ENCODE data around the gene BMP7. TPM values are rescaled to one million over a fixed set of nuclear protein-coding genes. Genes with fewer than 3 reads are reported as not detected.

The BMP7 gene
- total and polyA plus RNA-seq, 2 of the 8 experiments (the other 6 are each of a cell fraction or from before 2014, with no cell fraction given), result 9.2 to 14.7 TPM

DNA sequence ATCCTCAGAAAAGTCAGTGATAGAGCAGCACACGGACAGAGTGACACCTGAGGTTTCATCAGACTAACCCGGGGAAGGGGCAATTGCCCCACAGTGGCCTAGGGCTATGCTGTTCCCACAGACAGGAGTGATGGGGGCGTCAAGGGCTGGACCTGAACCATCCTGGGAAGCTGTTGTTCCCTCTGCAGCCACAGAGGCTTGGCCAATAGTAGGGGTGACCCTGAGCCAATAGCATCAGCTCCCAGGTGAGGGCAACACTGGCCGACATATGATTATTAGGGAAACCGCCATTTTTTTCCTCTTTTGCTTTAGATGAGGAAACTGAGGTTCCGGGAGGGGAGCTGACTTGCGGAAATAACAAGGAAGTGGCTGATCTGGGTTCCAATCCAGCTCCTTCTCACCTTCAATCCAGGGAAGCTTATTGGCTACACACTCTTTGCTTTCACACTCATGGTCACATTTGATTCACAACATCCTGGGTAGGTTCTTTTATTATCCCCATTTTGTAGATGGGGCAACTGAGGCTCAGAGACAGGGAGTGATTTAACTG, 126.0 kb downstream of the BMP7 start (continued):
- TF ChIP-seq RNF2 (IDR thresholded peaks at IDR 0.05; ENCODE audit: borderline replicate concordance, low read depth, low read length, missing control alignments, poor library complexity, severe bottlenecking) (no peak), CHD1 (IDR thresholded peaks at IDR 0.05; ENCODE audit: low read depth, low read length) (no peak)
- TF ChIP-seq, protein P1, sequence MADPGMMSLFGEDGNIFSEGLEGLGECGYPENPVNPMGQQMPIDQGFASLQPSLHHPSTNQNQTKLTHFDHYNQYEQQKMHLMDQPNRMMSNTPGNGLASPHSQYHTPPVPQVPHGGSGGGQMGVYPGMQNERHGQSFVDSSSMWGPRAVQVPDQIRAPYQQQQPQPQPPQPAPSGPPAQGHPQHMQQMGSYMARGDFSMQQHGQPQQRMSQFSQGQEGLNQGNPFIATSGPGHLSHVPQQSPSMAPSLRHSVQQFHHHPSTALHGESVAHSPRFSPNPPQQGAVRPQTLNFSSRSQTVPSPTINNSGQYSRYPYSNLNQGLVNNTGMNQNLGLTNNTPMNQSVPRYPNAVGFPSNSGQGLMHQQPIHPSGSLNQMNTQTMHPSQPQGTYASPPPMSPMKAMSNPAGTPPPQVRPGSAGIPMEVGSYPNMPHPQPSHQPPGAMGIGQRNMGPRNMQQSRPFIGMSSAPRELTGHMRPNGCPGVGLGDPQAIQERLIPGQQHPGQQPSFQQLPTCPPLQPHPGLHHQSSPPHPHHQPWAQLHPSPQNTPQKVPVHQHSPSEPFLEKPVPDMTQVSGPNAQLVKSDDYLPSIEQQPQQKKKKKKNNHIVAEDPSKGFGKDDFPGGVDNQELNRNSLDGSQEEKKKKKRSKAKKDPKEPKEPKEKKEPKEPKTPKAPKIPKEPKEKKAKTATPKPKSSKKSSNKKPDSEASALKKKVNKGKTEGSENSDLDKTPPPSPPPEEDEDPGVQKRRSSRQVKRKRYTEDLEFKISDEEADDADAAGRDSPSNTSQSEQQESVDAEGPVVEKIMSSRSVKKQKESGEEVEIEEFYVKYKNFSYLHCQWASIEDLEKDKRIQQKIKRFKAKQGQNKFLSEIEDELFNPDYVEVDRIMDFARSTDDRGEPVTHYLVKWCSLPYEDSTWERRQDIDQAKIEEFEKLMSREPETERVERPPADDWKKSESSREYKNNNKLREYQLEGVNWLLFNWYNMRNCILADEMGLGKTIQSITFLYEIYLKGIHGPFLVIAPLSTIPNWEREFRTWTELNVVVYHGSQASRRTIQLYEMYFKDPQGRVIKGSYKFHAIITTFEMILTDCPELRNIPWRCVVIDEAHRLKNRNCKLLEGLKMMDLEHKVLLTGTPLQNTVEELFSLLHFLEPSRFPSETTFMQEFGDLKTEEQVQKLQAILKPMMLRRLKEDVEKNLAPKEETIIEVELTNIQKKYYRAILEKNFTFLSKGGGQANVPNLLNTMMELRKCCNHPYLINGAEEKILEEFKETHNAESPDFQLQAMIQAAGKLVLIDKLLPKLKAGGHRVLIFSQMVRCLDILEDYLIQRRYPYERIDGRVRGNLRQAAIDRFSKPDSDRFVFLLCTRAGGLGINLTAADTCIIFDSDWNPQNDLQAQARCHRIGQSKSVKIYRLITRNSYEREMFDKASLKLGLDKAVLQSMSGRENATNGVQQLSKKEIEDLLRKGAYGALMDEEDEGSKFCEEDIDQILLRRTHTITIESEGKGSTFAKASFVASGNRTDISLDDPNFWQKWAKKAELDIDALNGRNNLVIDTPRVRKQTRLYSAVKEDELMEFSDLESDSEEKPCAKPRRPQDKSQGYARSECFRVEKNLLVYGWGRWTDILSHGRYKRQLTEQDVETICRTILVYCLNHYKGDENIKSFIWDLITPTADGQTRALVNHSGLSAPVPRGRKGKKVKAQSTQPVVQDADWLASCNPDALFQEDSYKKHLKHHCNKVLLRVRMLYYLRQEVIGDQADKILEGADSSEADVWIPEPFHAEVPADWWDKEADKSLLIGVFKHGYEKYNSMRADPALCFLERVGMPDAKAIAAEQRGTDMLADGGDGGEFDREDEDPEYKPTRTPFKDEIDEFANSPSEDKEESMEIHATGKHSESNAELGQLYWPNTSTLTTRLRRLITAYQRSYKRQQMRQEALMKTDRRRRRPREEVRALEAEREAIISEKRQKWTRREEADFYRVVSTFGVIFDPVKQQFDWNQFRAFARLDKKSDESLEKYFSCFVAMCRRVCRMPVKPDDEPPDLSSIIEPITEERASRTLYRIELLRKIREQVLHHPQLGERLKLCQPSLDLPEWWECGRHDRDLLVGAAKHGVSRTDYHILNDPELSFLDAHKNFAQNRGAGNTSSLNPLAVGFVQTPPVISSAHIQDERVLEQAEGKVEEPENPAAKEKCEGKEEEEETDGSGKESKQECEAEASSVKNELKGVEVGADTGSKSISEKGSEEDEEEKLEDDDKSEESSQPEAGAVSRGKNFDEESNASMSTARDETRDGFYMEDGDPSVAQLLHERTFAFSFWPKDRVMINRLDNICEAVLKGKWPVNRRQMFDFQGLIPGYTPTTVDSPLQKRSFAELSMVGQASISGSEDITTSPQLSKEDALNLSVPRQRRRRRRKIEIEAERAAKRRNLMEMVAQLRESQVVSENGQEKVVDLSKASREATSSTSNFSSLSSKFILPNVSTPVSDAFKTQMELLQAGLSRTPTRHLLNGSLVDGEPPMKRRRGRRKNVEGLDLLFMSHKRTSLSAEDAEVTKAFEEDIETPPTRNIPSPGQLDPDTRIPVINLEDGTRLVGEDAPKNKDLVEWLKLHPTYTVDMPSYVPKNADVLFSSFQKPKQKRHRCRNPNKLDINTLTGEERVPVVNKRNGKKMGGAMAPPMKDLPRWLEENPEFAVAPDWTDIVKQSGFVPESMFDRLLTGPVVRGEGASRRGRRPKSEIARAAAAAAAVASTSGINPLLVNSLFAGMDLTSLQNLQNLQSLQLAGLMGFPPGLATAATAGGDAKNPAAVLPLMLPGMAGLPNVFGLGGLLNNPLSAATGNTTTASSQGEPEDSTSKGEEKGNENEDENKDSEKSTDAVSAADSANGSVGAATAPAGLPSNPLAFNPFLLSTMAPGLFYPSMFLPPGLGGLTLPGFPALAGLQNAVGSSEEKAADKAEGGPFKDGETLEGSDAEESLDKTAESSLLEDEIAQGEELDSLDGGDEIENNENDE (IDR thresholded peaks at IDR 0.05; ENCODE audit: insufficient replicate concordance, low read length), result no peak

All from H1 (cell line).